Measurements from ENCODE around the gene ERG. TPM values are rescaled to one million over a fixed set of nuclear protein-coding genes. Genes with fewer than 3 reads are reported as not detected.

ERG gene
- total RNA-seq, 3 donors from 2014 or later (not counting 1 experiment from before 2014, with no cell fraction given), result 0.36 to 0.58 TPM; not detected in 1

DNA sequence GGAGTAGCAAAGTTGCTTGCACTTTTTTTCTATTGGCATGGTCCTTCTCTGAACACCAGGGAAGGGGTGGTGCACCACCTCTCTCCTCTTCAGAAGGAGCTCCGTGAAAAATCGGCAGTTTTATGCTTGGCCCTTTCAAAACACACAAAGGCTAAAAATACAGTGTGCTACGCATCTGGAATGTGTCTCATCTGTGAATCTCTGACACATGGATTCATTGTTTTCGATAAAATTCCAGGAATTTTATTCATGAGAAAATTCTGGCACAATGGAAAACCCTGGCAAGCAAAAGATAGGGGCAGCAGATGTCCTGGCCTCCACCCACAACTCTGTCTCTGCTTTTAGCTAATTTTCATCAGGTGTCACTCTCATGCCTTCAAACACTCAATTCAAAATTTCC is 42.9 kb downstream of the ERG start:
- no peaks in the 10 kb centered on the region for H3K4me1 Mint-ChIP-seq
- DNase-seq, result no peak
- intact Hi-C loops (cut with micrococcal nuclease), result no loop called here
- Histone ChIP-seq H3K4me3 (ENCODE audit: low read length) (no peak overlapping the region), H3K9me3 (ENCODE audit: control insufficient read depth, insufficient read depth, low read length) (no peaks in the 10 kb centered on the region), H3K27me3 (ENCODE audit: control insufficient read depth, insufficient read depth, low read length) (no peaks in the 10 kb centered on the region), H3K27ac (ENCODE audit: low read length) (no peak overlapping the region), H3K36me3 (ENCODE audit: control insufficient read depth, insufficient read depth, low read length) (no peaks in the 10 kb centered on the region), H3K4me1 (ENCODE audit: control insufficient read depth, insufficient read depth, low read length) (no peaks in the 10 kb centered on the region)
- WGBS (ENCODE audit: insufficient coverage), result 84% methylated on average over 4 of the region's 4 CpGs
- no peaks in the 10 kb centered on the region for H3K9me3 Mint-ChIP-seq
- H3K36me3 Mint-ChIP-seq, result no peaks in the 10 kb centered on the region
- ATAC-seq, result no peak
- H3K4me3 Mint-ChIP-seq, result no peak overlapping the region
- no peak overlapping the region for H3K27ac Mint-ChIP-seq
- H3K27me3 Mint-ChIP-seq (ENCODE audit: low read depth in 2 of 2), result peaks cover 0 to 9% of the 10 kb centered on the region in 2 donors
- TF ChIP-seq, protein P1, sequence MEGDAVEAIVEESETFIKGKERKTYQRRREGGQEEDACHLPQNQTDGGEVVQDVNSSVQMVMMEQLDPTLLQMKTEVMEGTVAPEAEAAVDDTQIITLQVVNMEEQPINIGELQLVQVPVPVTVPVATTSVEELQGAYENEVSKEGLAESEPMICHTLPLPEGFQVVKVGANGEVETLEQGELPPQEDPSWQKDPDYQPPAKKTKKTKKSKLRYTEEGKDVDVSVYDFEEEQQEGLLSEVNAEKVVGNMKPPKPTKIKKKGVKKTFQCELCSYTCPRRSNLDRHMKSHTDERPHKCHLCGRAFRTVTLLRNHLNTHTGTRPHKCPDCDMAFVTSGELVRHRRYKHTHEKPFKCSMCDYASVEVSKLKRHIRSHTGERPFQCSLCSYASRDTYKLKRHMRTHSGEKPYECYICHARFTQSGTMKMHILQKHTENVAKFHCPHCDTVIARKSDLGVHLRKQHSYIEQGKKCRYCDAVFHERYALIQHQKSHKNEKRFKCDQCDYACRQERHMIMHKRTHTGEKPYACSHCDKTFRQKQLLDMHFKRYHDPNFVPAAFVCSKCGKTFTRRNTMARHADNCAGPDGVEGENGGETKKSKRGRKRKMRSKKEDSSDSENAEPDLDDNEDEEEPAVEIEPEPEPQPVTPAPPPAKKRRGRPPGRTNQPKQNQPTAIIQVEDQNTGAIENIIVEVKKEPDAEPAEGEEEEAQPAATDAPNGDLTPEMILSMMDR (IDR thresholded peaks at IDR 0.05), result no peak

GRCh38 chr21:38454702-38455101 is 43.6 kb downstream of the ERG start:
- Histone ChIP-seq H3K4me1 (ENCODE audit: control insufficient read depth, insufficient read depth, low read length) (no peaks in the 10 kb centered on the region), H3K4me3 (ENCODE audit: low read length) (no peak overlapping the region), H3K27ac (ENCODE audit: low read length) (no peak overlapping the region), H3K36me3 (ENCODE audit: control insufficient read depth, insufficient read depth, low read length) (no peaks in the 10 kb centered on the region), H3K9me3 (ENCODE audit: control insufficient read depth, insufficient read depth, low read length) (no peaks in the 10 kb centered on the region), H3K27me3 (ENCODE audit: control insufficient read depth, insufficient read depth, low read length) (no peaks in the 10 kb centered on the region)
- no peak for DNase-seq
- Mint-ChIP-seq H3K4me3 (no peak overlapping the region), H3K27me3 (ENCODE audit: low read depth in 2 of 2) (peaks cover 0 to 7% of the 10 kb centered on the region in 2 donors), H3K4me1 (no peaks in the 10 kb centered on the region), H3K9me3 (no peaks in the 10 kb centered on the region), H3K36me3 (no peaks in the 10 kb centered on the region), H3K27ac (no peak overlapping the region)
- TF ChIP-seq, protein P1 (IDR thresholded peaks at IDR 0.05), result no peak
- intact Hi-C loops (cut with micrococcal nuclease), result no loop called here
- WGBS (ENCODE audit: insufficient coverage), result no CpG with 5 or more reads among the region's 2 CpGs
- ATAC-seq, result no peak

DNA sequence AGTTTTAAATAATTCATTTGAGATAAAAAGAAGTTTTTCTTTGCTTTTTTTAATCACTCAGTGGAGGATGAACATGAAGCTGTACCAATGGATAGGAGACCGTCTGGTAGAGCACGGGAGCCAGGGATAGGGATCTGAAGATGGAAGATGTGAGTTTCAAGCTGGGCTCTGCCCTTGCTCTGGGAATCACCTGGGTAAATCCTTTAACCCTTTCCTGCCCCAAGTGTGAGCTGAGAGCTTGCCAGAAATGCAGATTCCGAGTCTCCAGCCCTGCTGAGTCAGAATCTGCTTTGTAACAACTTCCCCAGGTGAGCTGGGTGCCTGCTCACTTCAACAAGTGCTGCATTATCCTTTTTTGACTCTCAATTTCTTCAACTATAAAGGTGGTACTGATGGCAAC is 44.1 kb downstream of the ERG start:
- H3K27me3 Mint-ChIP-seq (ENCODE audit: low read depth in 2 of 2), result peaks cover 0 to 6% of the 10 kb centered on the region in 2 donors
- H3K27ac Mint-ChIP-seq, result no peak overlapping the region
- no peaks in the 10 kb centered on the region for H3K9me3 Mint-ChIP-seq
- H3K4me3 ChIP-seq (ENCODE audit: low read length), result no peak overlapping the region
- WGBS (ENCODE audit: insufficient coverage), result 74% methylated on average over 3 of the region's 3 CpGs
- DNase-seq (no peak), ATAC-seq (no peak)
- H3K36me3 ChIP-seq (ENCODE audit: control insufficient read depth, insufficient read depth, low read length), result no peaks in the 10 kb centered on the region
- no peaks in the 10 kb centered on the region for H3K36me3 Mint-ChIP-seq
- no peaks in the 10 kb centered on the region for H3K27me3 ChIP-seq (ENCODE audit: control insufficient read depth, insufficient read depth, low read length)
- H3K4me3 Mint-ChIP-seq, result no peak overlapping the region
- intact Hi-C loops (cut with micrococcal nuclease), result no loop called here
- no peaks in the 10 kb centered on the region for H3K4me1 Mint-ChIP-seq
- TF ChIP-seq, protein P1 (IDR thresholded peaks at IDR 0.05), result no peak
- H3K27ac ChIP-seq (ENCODE audit: low read length), result no peak overlapping the region
- no peaks in the 10 kb centered on the region for H3K9me3 ChIP-seq (ENCODE audit: control insufficient read depth, insufficient read depth, low read length)
- H3K4me1 ChIP-seq (ENCODE audit: control insufficient read depth, insufficient read depth, low read length), result no peaks in the 10 kb centered on the region

GRCh38 chr21:38448671-38449385 is 49.4 kb downstream of the ERG start:
- peaks cover 0 to 4% of the 10 kb centered on the region in 2 donors for H3K27me3 Mint-ChIP-seq (ENCODE audit: low read depth in 2 of 2)
- TF ChIP-seq, protein P1 (IDR thresholded peaks at IDR 0.05), result no peak
- no peak overlapping the region for H3K27ac Mint-ChIP-seq
- no peaks in the 10 kb centered on the region for H3K9me3 ChIP-seq (ENCODE audit: control insufficient read depth, insufficient read depth, low read length)
- no peaks in the 10 kb centered on the region for H3K9me3 Mint-ChIP-seq
- H3K27me3 ChIP-seq (ENCODE audit: control insufficient read depth, insufficient read depth, low read length), result no peaks in the 10 kb centered on the region
- intact Hi-C loops (cut with micrococcal nuclease), result no loop called here
- no peak overlapping the region for H3K27ac ChIP-seq (ENCODE audit: low read length)
- no peaks in the 10 kb centered on the region for H3K4me1 Mint-ChIP-seq
- WGBS (ENCODE audit: insufficient coverage), result 44% methylated on average over 4 of the region's 5 CpGs
- no peaks in the 10 kb centered on the region for H3K36me3 ChIP-seq (ENCODE audit: control insufficient read depth, insufficient read depth, low read length)
- H3K36me3 Mint-ChIP-seq, result no peaks in the 10 kb centered on the region
- no peak overlapping the region for H3K4me3 Mint-ChIP-seq
- no peaks in the 10 kb centered on the region for H3K4me1 ChIP-seq (ENCODE audit: control insufficient read depth, insufficient read depth, low read length)
- no peak overlapping the region for H3K4me3 ChIP-seq (ENCODE audit: low read length)
- DNase-seq (no peak), ATAC-seq (no peak)

All from natural killer cell (primary cell).